SK-N-SH treated with all-trans-retinoic acid at 6 μM for 48 hours (cell line): ENCODE results near the gene ARVCF.

ENCODE experiments used
- ARNTL ChIP-seq: fragments of 450-650 bp; formaldehyde crosslinking; IDR thresholded peaks from 2 replicates; pipeline ENCODE4 v1.5.0; 2020; ENCODE audit warnings: low read depth, mild to moderate bottlenecking, moderate library complexity, borderline replicate concordance
- TF ChIP-seq, protein P1 (sequence below): fragments of 250-450 bp; sonication (Bioruptor Pico); IDR thresholded peaks from 2 replicates; pipeline ENCODE4 v1.5.1; 2020; ENCODE audit warnings: low read depth, mild to moderate bottlenecking, moderate library complexity

DNA sequence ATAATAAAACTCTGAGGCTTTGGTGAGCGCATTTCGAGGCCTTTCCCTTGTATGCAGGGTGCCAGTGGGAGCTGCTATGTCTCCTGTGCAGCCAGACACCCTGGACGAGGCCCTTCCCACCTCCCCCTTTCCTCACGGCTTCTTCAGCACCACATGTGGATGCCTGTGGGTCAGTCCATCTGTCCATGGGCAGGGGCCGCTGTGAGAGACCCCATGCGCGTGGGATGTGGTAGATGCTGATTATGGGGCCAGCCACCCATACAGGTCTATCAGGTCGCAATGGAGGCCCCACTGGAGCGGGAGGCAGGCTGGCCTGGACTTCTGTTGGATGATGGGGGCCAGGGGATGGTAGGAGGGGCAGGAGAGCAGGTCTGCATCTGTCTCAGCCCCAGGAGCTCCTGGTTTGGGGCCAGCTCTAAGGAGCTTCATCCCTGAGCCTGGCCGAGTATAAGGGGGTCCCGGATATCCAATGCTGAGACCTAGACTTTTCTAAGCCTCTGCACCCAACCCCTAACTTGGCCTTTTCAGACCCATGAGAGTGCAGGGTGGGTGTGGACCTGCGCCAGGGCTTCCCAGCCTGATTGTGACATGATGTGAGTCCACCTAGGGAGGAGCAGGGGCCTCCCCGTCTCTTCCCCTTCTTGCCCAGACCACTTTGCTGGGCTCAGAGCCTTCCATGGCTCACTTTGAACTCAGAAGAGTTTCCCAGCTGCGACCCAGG, 49.4 kb upstream of the ARVCF start:
- TF ChIP-seq ARNTL (CRISPR knock-in tag), result no peak
- TF ChIP-seq, protein P1, sequence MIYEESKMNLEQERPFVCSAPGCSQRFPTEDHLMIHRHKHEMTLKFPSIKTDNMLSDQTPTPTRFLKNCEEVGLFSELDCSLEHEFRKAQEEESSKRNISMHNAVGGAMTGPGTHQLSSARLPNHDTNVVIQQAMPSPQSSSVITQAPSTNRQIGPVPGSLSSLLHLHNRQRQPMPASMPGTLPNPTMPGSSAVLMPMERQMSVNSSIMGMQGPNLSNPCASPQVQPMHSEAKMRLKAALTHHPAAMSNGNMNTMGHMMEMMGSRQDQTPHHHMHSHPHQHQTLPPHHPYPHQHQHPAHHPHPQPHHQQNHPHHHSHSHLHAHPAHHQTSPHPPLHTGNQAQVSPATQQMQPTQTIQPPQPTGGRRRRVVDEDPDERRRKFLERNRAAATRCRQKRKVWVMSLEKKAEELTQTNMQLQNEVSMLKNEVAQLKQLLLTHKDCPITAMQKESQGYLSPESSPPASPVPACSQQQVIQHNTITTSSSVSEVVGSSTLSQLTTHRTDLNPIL (CRISPR knock-in tag), result no peak
